Mucosa of rectum (tissue), 2 donors: ENCODE results near the gene CDK9.
"Not testable (repeated sequence)": the region's sequence is repeated elsewhere in the genome, so short reads cannot be mapped to it uniquely, and the experiment has no call there.

Source experiments
- H3K27ac ChIP-seq, 2 donors: one replicate each; pipeline ENCODE4 v1.7.0; 2013; ENCODE audit warnings: inconsistent platforms in 2 of 2, low read depth in 2 of 2, low read length in 2 of 2
- H3K27me3 ChIP-seq, 2 donors: one replicate each; pipeline ENCODE4 v1.7.0; 2013; ENCODE audit warnings: low read length in 2 of 2; ENCODE audit not compliant: control insufficient read depth in 2 of 2, insufficient read depth in 2 of 2
- H3K36me3 ChIP-seq, 2 donors: one replicate each; pipeline ENCODE4 v1.7.0; 2013; ENCODE audit warnings: low read length in 2 of 2; ENCODE audit not compliant: control insufficient read depth in 2 of 2, insufficient read depth in 2 of 2
- H3K4me1 ChIP-seq, 2 donors: one replicate each; pipeline ENCODE4 v1.7.0; 2013; ENCODE audit warnings: low read length in 2 of 2, mild to moderate bottlenecking in 1 of 2; ENCODE audit not compliant: control insufficient read depth in 2 of 2, insufficient read depth in 2 of 2
- H3K4me3 ChIP-seq, 2 donors: one replicate each; pipeline ENCODE4 v1.7.0; 2013; ENCODE audit warnings: low read length in 2 of 2
- H3K9ac ChIP-seq, 2 donors: one replicate each; pipeline ENCODE4 v1.7.0; 2013; ENCODE audit warnings: low read length in 2 of 2, low read depth in 1 of 2, mild to moderate bottlenecking in 1 of 2
- H3K9me3 ChIP-seq, 2 donors: one replicate each; pipeline ENCODE4 v1.7.0; 2013; ENCODE audit warnings: low read length in 2 of 2; ENCODE audit not compliant: control insufficient read depth in 2 of 2
- donor health status: healthy.
- donor health status: Normal muscosa, but diverticular disease.

Gene CDK9

GRCh38 chr9:127779136-127779981 lies 6.5 kb upstream of the CDK9 start:
- Histone ChIP-seq H3K36me3 (no peaks in the 10 kb centered on the region), H3K4me3 (peak overlapping the region; percentile 28 to 57), H3K9me3 (no peaks in the 10 kb centered on the region), H3K9ac (peak overlapping the region; percentile 45 to 56), H3K27ac (peak overlapping the region; percentile 76 to 88), H3K27me3 (peaks cover 0 to 2% of the 10 kb centered on the region in 2 donors), H3K4me1 (peaks cover 4 to 13% of the 10 kb centered on the region in 2 donors)

DNA sequence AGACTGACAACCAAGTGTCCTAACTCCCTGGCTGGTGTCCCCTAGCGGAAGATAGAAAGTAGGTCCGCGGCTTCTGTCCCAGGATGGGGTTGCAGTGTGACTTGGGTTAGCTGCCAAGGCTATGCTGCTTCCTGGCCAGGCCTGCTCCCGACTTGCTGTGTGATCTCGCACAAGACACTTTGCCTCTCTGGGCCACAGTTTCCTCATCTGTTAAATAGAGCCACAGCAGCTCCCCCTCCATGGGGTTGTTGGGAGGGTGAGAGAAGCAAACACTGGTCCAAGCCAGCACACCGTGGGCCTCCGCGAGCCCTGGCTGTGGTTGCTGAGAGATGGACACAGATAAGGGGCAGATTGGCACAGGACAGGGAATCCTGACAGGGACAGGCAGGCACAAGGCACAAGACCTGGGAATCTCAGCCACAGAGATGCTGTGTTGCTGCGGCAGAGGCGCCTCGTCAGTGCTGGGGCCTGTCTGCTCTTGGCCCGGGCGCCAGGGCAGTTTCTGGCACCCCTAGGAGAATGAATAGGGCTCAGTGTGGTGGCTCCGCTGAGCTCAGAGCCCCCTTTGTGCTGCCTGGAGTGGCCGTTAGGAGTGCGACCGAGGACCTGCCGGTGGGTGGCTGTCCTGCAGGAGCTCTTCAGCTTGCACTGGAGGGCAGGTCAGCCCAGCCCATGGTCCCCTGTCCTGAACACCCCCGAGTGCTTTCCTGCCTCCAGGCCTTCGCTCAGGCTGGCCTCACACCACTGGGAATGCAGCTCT lies 5.5 kb upstream of the CDK9 start:
- H3K27ac ChIP-seq, result peak overlapping the region in 1 of 2 donors; percentile 43
- H3K9ac ChIP-seq, result peak overlapping the region in 1 of 2 donors; percentile 14
- H3K4me1 ChIP-seq, result peaks cover 8 to 17% of the 10 kb centered on the region in 2 donors

DNA sequence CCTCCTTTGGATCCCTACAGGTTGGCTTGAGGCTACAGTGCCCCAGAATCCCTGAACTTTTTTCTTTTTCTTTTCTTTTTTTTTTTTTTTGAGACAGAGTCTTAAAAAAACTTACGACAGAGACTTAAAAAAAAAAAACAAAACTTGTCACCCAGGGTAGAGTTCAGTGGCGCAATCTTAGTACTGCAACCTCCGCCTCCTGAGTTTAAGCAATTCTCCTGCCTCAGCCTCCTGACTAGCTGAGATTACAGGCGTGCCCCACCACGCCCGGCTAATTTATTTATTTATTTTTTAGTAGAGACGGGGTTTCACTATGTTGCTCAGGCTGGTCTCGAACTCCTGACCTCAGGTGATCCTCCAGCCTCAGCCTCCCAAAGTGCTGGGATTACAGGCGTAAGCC lies 4.9 kb upstream of the CDK9 start:
- Histone ChIP-seq H3K27ac (peak overlapping the region in 1 of 2 donors; percentile 43), H3K4me1 (peaks cover 8 to 17% of the 10 kb centered on the region in 2 donors)
- not testable (repeated sequence) for H3K9me3 ChIP-seq, H3K27me3 ChIP-seq, H3K36me3 ChIP-seq, H3K4me3 ChIP-seq, H3K9ac ChIP-seq

More for the DNA sequence above, 5.5 kb upstream of the CDK9 start:
- Histone ChIP-seq H3K9me3 (no peaks in the 10 kb centered on the region), H3K36me3 (no peaks in the 10 kb centered on the region), H3K4me3 (no peak overlapping the region), H3K27me3 (peaks cover 0 to 2% of the 10 kb centered on the region in 2 donors)

DNA sequence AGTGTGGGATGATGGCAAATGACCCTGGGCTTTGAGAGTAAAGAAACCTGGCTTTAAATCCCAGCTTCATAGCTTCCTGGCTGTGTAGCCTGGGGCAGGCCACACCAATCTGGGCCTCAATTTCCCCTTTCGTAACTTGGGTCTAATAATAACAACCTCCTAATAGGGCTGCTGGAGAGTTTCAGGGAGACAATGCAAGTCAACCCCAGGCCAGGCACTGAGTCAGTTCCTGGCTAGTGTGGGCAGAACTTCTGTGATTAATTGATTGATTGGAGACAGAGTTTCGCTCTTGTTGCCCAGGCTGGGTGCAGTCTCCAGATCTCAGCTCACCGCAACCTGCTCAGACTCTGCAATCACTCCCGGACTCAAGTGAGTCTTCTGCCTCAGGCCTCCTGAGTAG lies 4.0 kb upstream of the CDK9 start:
- Histone ChIP-seq H3K4me1 (peaks cover 7 to 18% of the 10 kb centered on the region in 2 donors), H3K9me3 (no peaks in the 10 kb centered on the region), H3K9ac (no peak overlapping the region), H3K27me3 (peaks cover 0 to 2% of the 10 kb centered on the region in 2 donors), H3K27ac (no peak overlapping the region), H3K4me3 (no peak overlapping the region), H3K36me3 (no peaks in the 10 kb centered on the region)

- H3K27me3 ChIP-seq, result peaks cover 0 to 2% of the 10 kb centered on the region in 2 donors
- peak overlapping the region in 1 of 2 donors; percentile 48 for H3K4me3 ChIP-seq
- H3K36me3 ChIP-seq, result peaks cover 13 to 15% of the 10 kb centered on the region in 2 donors
- peak overlapping the region; percentile 38 to 74 for H3K27ac ChIP-seq
- H3K9ac ChIP-seq, result peak overlapping the region in 1 of 2 donors; percentile 9
- H3K4me1 ChIP-seq, result peaks cover 12 to 21% of the 10 kb centered on the region in 2 donors
- no peaks in the 10 kb centered on the region for H3K9me3 ChIP-seq
Measured at GRCh38 chr9:127783111-127784008, 2.5 kb upstream of the CDK9 start.

GRCh38 chr9:127785023-127785932 lies 556 bp upstream of the CDK9 start:
- Histone ChIP-seq H3K27ac (peak overlapping the region; percentile 90 to 94), H3K27me3 (peaks cover 0 to 2% of the 10 kb centered on the region in 2 donors), H3K4me1 (peaks cover 10 to 18% of the 10 kb centered on the region in 2 donors), H3K9me3 (no peaks in the 10 kb centered on the region), H3K36me3 (peaks cover 31 to 33% of the 10 kb centered on the region in 2 donors), H3K9ac (peak overlapping the region; percentile 56 to 91), H3K4me3 (peak overlapping the region; percentile 71 to 89)

- peaks cover 10 to 18% of the 10 kb centered on the region in 2 donors for H3K4me1 ChIP-seq
- H3K36me3 ChIP-seq, result peaks cover 43 to 46% of the 10 kb centered on the region in 2 donors
Measured at GRCh38 chr9:127786773-127787104, 905 bp downstream of the CDK9 start.

GRCh38 chr9:127788337-127789011 lies 2.6 kb downstream of the CDK9 start:
- Histone ChIP-seq H3K36me3 (peaks cover 47 to 50% of the 10 kb centered on the region in 2 donors), H3K27ac (no peak overlapping the region), H3K4me3 (no peak overlapping the region), H3K27me3 (peaks cover 0 to 2% of the 10 kb centered on the region in 2 donors), H3K4me1 (peaks cover 10 to 15% of the 10 kb centered on the region in 2 donors), H3K9me3 (no peaks in the 10 kb centered on the region), H3K9ac (no peak overlapping the region)

More at GRCh38 chr9:127786773-127787104, 905 bp downstream of the CDK9 start:
- Histone ChIP-seq H3K27ac (peak overlapping the region; percentile 90 to 94), H3K27me3 (peaks cover 0 to 2% of the 10 kb centered on the region in 2 donors), H3K9me3 (no peaks in the 10 kb centered on the region), H3K9ac (peak overlapping the region; percentile 85 to 91), H3K4me3 (peak overlapping the region; percentile 82 to 89)
